Caco-2 (cell line): ENCODE results near the gene HERPUD2. TPM values are rescaled to one million over a fixed set of nuclear protein-coding genes. Genes with fewer than 3 reads are reported as not detected.

Experiments used
- BruUV-seq: library from RNA; stranded (reverse); fragments of 400-500 nt; replicated peaks from 2 replicates; lab custom pipeline; 2021; lab: Mats Ljungman, UMichigan
- CTCF ChIA-PET: fragments of 300-600 bp; sonication (Branson Sonifier 250); formaldehyde crosslinking; loops from one replicate; lab custom pipeline; 2022; ENCODE audit warnings: antibody characterized with exemption; lab: Charles Lee
- POLR2A ChIA-PET: fragments of 300-600 bp; sonication (Branson Sonifier 250); formaldehyde crosslinking; loops from one replicate; lab custom pipeline; 2022; ENCODE audit warnings: antibody characterized with exemption; lab: Charles Lee
- DNase-seq, 2 experiments: peaks; one replicate each; pipeline versions ENCODE4 v3.0.0 to v3.0.0-alpha.2; 2020 to 2022
- H3K27me3 ChIP-seq: replicated peaks from 2 replicates; pipeline ENCODE4 v1.6.0; 2011; ENCODE audit warnings: low read length; ENCODE audit not compliant: control insufficient read depth, insufficient read depth
- H3K36me3 ChIP-seq: 2 replicates; pipeline ENCODE4 v1.5.1; 2011; ENCODE audit warnings: low read length; ENCODE audit not compliant: control insufficient read depth, insufficient read depth
- H3K4me1 ChIP-seq: fragments of 250-450 bp; sonication (Bioruptor Pico); 2 replicates; pipeline ENCODE4 v1.5.1; 2020; ENCODE audit warnings: mild to moderate bottlenecking
- H3K4me3 ChIP-seq: 2 replicates; pipeline ENCODE4 v1.5.1; 2011; ENCODE audit warnings: low read depth, mild to moderate bottlenecking, control low read depth, low read length
- H3K9me3 ChIP-seq: fragments of 250-450 bp; sonication (Bioruptor Pico); 2 replicates; pipeline ENCODE4 v1.5.1; 2020; ENCODE audit warnings: mild to moderate bottlenecking, moderate library complexity
- H3K27ac Mint-ChIP-seq: one replicate; pipeline ENCODE4 v1.8.0; 2022; ENCODE audit warnings: mixed read lengths; ENCODE audit not compliant: unreplicated experiment
- H3K27me3 Mint-ChIP-seq: one replicate; pipeline ENCODE4 v1.8.0; 2022; ENCODE audit warnings: mixed read lengths; ENCODE audit not compliant: insufficient read depth, unreplicated experiment
- H3K36me3 Mint-ChIP-seq: one replicate; pipeline ENCODE4 v1.8.0; 2022; ENCODE audit warnings: mild to moderate bottlenecking, mixed read lengths; ENCODE audit not compliant: insufficient read depth, unreplicated experiment
- H3K4me1 Mint-ChIP-seq: one replicate; pipeline ENCODE4 v1.8.0; 2022; ENCODE audit warnings: low read depth, mixed read lengths; ENCODE audit not compliant: unreplicated experiment
- H3K4me3 Mint-ChIP-seq: one replicate; pipeline ENCODE4 v1.8.0; 2022; ENCODE audit warnings: mild to moderate bottlenecking, moderate library complexity, mixed read lengths; ENCODE audit not compliant: unreplicated experiment
- H3K9me3 Mint-ChIP-seq: one replicate; pipeline ENCODE4 v1.8.0; 2022; ENCODE audit warnings: mixed read lengths; ENCODE audit not compliant: unreplicated experiment
- CTCF ChIP-seq, 2 experiments: fragments of 200-600 bp in 1 of 2; IDR thresholded peaks; 1 replicate in 1 of 2; 2 replicates in 1 of 2; pipeline versions ENCODE4 v1.5.1 to v1.8.0; 2011 to 2022; ENCODE audit warnings: antibody characterized with exemption in 1 of 2, control low read depth in 1 of 2, inconsistent platforms in 1 of 2, low read depth in 1 of 2, low read length in 1 of 2, mild to moderate bottlenecking in 1 of 2, moderate library complexity in 1 of 2; ENCODE audit not compliant: insufficient read depth in 1 of 2, severe bottlenecking in 1 of 2, unreplicated experiment in 1 of 2
- intact Hi-C: fragments of 100-400 bp; cut with micrococcal nuclease; formaldehyde crosslinking; loops from one replicate; pipeline ENCODE4 v1.10.0; 2022; ENCODE audit not compliant: unreplicated experiment
- total RNA-seq: library from RNA; stranded (reverse); gene quantifications from 2 replicates; pipeline ENCODE4 v1.2.3, GENCODE V29; 2022

HERPUD2 gene
- total RNA-seq, 1 experiment from 2014 or later, result 25.2 TPM

GRCh38 chr7:35695987-35696386 lies 1.1 kb upstream of the HERPUD2 start:
- Histone ChIP-seq H3K4me3 (peak overlapping the region; percentile 98), H3K9me3 (no peaks in the 10 kb centered on the region), H3K4me1 (peaks cover 40% of the 10 kb centered on the region), H3K27me3 (no peaks in the 10 kb centered on the region), H3K36me3 (peaks cover 2% of the 10 kb centered on the region; the same call in 1 of the 2 replicates)
- Mint-ChIP-seq H3K4me3 (peak overlapping the region; percentile 95), H3K4me1 (peaks cover 37% of the 10 kb centered on the region), H3K27me3 (no peaks in the 10 kb centered on the region), H3K27ac (peak overlapping the region; percentile 94), H3K36me3 (peaks cover 23% of the 10 kb centered on the region), H3K9me3 (peaks cover 22% of the 10 kb centered on the region)
- TF ChIP-seq CTCF (IDR thresholded peaks at IDR 0.05; ENCODE audit: insufficient read depth in 1 of 2, low read depth in 1 of 2, low read length in 1 of 2, severe bottlenecking in 1 of 2, unreplicated experiment in 1 of 2), result no peak
- DNase-seq, result no peak
- no TSS peak for BruUV-seq
- ChIA-PET CTCF (interaction anchor here (2.1 kb wide), 1 partner anchor 105 kb away, joined by 7 read pairs; the partner anchor contains the start of gene SEPTIN7), POLR2A (interaction anchor here (2.9 kb wide), 1 partner anchor 105 kb away, joined by 20 read pairs; the partner anchor contains the start of gene SEPTIN7)
- intact Hi-C loops, result loop anchor here (1.0 to 10.0 kb wide), 2 partner anchors 11 to 459 kb away; partner anchors contain the start of gene EEPD1

GRCh38 chr7:35695473-35695850 lies 527 bp upstream of the HERPUD2 start:
- no peaks in the 10 kb centered on the region for H3K9me3 ChIP-seq
- H3K9me3 Mint-ChIP-seq, result peaks cover 22% of the 10 kb centered on the region
- no peak for TF ChIP-seq CTCF (IDR thresholded peaks at IDR 0.05; ENCODE audit: insufficient read depth in 1 of 2, low read depth in 1 of 2, low read length in 1 of 2, severe bottlenecking in 1 of 2, unreplicated experiment in 1 of 2)
- H3K4me1 ChIP-seq, result peaks cover 40% of the 10 kb centered on the region
- ChIA-PET POLR2A (interaction anchor here (0.6 to 2.9 kb wide), 3 partner anchors 12 to 620 kb away, joined by 3 to 20 read pairs (median 6); partner anchors contain the start of gene SEPTIN7), CTCF (interaction anchor here (2.1 kb wide), 1 partner anchor 105 kb away, joined by 7 read pairs; the partner anchor contains the start of gene SEPTIN7)
- no peak for DNase-seq
- H3K4me1 Mint-ChIP-seq, result peaks cover 34% of the 10 kb centered on the region
- peak overlapping the region; percentile 94 for H3K27ac Mint-ChIP-seq
- H3K27me3 ChIP-seq, result no peaks in the 10 kb centered on the region
- H3K4me3 Mint-ChIP-seq, result peak overlapping the region; percentile 95
- intact Hi-C loops, result loop anchor here (1.0 to 10.0 kb wide), 2 partner anchors 12 to 459 kb away; partner anchors contain the start of gene EEPD1
- peak overlapping the region; percentile 98 for H3K4me3 ChIP-seq
- H3K27me3 Mint-ChIP-seq, result no peaks in the 10 kb centered on the region
- H3K36me3 ChIP-seq, result peaks cover 2% of the 10 kb centered on the region; the same call in 1 of the 2 replicates
- H3K36me3 Mint-ChIP-seq, result peaks cover 27% of the 10 kb centered on the region
- BruUV-seq, result TSS peak; percentile 81

- intact Hi-C loops, result loop anchor here (10.0 kb wide), 1 partner anchor 461 kb away; the partner anchor contains the start of gene EEPD1
- peak in 1 of 2 experiments; percentile 60 for DNase-seq
- TSS peak; percentile 33 for BruUV-seq
- Histone ChIP-seq H3K9me3 (no peaks in the 10 kb centered on the region), H3K27me3 (no peaks in the 10 kb centered on the region), H3K36me3 (peaks cover 2% of the 10 kb centered on the region; the same call in 1 of the 2 replicates), H3K4me1 (peaks cover 40% of the 10 kb centered on the region), H3K4me3 (peak overlapping the region; percentile 98)
- H3K27ac Mint-ChIP-seq, result peak overlapping the region; percentile 94
- CTCF ChIA-PET, result interaction anchor here (0.6 to 2.1 kb wide), 3 partner anchors 18 to 670 kb away, joined by 3 to 7 read pairs (median 4); partner anchors contain the start of gene SEPTIN7
- H3K4me1 Mint-ChIP-seq, result peaks cover 43% of the 10 kb centered on the region
- H3K9me3 Mint-ChIP-seq, result peaks cover 22% of the 10 kb centered on the region
- H3K4me3 Mint-ChIP-seq, result peak overlapping the region; percentile 95
- TF ChIP-seq CTCF (IDR thresholded peaks at IDR 0.05; ENCODE audit: insufficient read depth in 1 of 2, low read depth in 1 of 2, low read length in 1 of 2, severe bottlenecking in 1 of 2, unreplicated experiment in 1 of 2), result no peak
- POLR2A ChIA-PET, result interaction anchor here (0.6 to 1.4 kb wide), 2 partner anchors 30 to 107 kb away, joined by 3 to 11 read pairs; partner anchors contain the start of gene SEPTIN7
- H3K36me3 Mint-ChIP-seq, result peaks cover 27% of the 10 kb centered on the region
- no peaks in the 10 kb centered on the region for H3K27me3 Mint-ChIP-seq
Measured at GRCh38 chr7:35694161-35694783, 663 bp downstream of the HERPUD2 start.
